Activated T-helper 1 cell treated with Interleukin-2 at 50 U/mL for 16 hours (primary cell): ENCODE results near the gene TCTN3.
A peak's percentile ranks its signal among the peaks of the same experiment; 100 is the strongest.
"Not testable (repeated sequence)": the region's sequence is repeated elsewhere in the genome, so short reads cannot be mapped to it uniquely, and the experiment has no call there.

ENCODE experiments used
- DNase-seq: peaks from one replicate; pipeline ENCODE4 v3.0.0-alpha.2; 2020; ENCODE audit warnings: low read depth

The TCTN3 gene

DNA sequence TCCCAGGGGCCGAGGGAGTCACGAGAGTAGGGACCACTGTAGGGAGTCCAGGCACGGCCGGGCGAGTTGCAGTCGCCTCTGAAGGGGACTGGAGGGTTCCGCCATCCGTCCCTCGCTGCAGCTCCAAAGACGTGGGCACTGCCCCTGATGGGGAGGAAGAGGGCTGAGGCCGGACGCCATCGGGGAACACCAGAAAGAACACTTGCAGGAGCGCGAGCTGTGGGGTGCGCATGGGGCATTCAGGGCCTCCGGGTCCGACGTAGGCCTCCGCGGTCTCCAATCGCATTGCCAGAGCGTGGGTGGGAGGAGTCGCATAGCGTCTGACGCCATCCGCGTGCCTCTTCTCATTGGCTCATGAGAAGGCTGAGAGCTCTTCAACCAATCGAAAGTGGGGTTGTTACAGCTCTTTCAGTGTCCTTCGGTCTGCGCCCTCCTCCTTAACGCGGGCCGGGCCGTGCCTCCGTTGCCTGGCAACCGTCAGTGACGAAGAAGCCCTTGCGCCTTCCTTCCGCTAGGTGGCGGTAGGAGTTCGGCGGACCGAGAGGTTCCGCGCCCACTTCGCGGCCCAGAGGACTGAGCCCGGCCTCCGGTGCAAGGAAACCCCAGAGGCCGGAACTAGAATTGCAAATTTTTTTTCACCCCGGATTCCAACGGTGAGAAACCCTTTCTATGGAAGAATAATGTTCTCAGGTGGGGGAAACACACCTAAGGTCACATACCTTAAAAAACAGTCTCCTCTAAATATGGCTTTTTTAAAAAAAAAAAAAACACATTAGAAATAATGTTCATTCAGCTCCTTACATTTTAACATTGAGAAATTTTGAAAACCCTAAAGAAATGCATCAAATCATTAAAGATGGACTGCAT, at the start of gene TCTN3:
Gene TCTN3, minus strand, starts transcription at position 260 of the 867 bp plus-strand sequence. Its CDS starts 28 bp downstream, at position 232.
- peak; percentile 94 for DNase-seq

DNA sequence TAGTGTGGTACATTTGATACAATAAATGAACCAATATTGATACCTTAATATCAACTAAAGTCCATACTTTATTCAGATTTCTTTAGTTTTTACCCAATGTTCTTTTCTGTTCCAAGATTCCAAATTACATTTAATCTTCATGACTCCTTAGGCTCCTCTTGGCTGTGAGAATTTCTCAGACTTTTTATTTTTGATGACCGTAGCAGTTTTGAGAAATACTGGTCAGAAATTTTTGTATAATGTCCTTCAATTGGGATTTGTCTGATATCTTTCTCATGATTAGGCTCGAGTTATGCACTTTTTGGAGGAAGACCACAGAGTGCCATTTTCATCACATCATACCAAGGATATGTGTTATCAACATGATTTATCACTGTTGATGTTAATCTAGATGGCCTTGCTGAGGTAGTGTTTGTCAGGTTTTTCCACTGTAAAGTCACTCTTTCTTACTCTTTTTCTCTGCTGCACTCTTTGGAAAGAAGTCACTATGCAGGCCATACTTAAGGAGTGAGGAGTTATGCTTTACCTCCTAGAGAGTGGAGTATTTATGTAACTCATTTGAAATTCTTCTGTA, 49.3 kb upstream of the TCTN3 start:
- no peak for DNase-seq

- DNase-seq = no peak
These were observed 48.8 kb upstream of the TCTN3 start for GRCh38 chr10:95742485-95742884.

DNA sequence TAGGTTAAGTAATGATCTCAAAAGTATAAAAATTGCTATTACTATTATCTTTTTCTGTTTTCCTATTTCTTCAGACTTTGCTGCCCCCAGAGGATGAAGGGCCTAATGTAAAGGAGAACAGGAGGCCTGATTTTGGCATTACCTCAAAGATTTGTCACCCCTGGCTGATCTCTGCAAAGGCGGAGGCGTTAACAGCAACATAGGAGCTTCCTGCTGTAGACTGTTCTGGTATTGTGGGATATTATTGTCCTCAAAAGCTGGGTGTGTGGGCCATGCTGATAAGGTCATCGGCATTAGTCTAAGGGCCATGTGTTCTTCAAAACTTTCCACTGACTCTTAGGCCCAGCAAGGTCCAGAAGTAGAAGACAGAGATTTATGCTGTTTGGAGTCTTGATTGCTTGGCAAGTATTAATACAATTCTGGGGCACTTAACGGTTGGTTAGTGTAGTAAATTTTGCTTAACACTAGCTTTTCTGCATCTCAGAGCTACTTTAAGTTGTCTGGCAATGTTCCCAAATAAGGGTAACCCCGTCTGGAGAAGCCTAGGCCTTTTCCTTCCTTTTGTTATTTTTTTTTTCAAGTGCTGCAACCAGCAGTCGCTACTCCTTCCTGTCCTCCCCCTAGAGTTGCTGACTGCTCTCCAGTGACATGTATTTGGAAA, 48.2 kb upstream of the TCTN3 start:
- no peak for DNase-seq

DNA sequence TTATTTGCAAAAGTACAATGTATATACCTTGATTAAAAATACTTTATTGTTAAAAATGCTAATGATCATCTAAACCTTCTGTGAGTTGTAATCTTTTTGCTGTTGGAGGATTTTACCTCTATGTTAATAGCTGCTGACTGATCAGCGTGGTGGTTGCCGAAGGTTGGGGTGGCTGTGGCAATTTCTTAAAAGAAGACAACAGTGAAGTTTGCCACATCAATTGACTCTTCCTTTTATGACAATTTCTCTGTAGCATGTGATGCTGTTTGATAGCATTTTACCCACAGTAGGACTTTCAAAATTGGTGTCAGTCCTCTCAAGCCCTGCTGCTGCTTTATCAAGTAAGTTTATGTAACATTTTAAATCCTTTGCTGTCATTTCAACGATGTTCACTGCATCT, 45.3 kb upstream of the TCTN3 start:
- DNase-seq = no peak

DNA sequence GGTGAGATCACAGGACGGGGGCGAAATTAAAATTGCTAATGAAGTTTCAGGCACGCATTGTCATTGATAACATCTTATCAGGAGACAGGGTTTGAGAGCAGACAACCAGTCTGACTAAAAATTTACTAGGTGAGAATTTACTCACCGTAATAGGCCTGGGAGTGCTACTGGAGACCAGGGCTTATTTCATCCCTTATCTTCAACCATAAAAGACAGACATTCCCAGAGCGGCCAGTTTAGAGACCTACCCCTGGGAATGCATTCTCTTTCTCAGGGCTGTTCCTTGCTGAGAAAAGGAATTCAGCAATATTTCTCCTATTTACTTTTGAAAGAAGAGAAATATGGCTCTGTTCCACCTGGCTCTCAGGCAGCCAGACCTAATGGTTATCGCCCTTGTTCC, 39.2 kb upstream of the TCTN3 start:
- not testable (repeated sequence) for DNase-seq

GRCh38 chr10:95730233-95730632, 36.5 kb upstream of the TCTN3 start:
- DNase-seq = no peak

DNA sequence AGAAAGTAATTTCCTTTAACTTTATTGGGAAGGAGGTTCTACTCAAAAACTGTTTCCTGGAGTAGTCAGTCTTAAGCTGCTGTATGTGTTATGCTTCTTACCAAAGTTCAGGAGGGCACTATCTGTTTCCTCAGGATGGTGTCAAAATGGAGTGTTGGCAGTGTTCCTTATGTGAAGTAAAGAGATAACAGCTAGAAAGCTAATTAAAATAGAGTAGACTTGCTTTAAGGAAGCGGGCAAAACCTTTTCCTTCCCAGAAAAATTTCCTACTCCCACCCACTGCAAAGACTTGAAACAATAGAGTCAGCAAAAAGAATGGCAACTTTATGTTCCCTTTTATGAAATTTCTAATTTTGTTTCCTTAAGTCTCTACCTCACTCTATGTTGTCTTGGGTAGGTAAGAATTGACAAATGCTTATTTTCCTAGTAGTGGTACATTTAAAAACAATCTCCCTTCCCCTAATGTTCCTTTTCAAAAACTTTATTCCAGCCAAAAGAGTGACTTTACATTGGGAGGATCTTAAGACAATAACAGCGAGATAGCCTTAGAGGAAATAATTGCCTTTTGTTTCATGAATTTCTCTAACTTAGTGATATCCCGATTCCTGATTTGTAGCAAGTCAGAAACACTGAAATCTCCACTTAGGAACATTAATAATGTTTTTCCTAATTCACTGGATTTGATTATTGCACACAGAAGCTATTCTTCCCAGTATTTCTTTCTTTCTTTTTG, 35.8 kb upstream of the TCTN3 start:
- no peak for DNase-seq

GRCh38 chr10:95728526-95728925, 34.8 kb upstream of the TCTN3 start:
- DNase-seq = no peak

GRCh38 chr10:95722496-95722895, 28.8 kb upstream of the TCTN3 start:
- DNase-seq = not testable (repeated sequence)

GRCh38 chr10:95720745-95721144, 27.0 kb upstream of the TCTN3 start:
- DNase-seq = not testable (repeated sequence)

DNA sequence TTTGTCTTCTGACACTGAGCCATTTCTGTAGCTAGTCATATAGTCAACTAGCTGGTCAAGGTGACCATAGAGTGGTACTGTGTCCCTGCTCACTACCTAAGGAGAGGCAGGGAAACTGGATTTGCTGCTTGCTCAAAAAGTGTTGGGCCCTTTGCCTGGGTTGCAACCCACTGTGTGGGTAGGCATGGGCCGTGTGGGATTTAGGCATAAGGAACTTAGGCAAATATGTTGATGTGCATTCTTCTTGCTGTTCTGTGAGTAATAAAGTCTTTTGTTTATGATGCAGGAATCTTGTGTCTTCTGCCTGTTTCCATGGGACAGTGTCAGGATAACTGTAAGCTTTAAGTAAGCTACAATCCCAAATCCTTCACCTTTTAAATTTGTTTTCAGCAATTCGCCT, 23.1 kb upstream of the TCTN3 start:
- DNase-seq = no peak

- no peak for DNase-seq
These were observed 22.7 kb upstream of the TCTN3 start for GRCh38 chr10:95716466-95716865.

- DNase-seq = no peak
These were observed 17.8 kb upstream of the TCTN3 start for GRCh38 chr10:95711492-95711891.

DNA sequence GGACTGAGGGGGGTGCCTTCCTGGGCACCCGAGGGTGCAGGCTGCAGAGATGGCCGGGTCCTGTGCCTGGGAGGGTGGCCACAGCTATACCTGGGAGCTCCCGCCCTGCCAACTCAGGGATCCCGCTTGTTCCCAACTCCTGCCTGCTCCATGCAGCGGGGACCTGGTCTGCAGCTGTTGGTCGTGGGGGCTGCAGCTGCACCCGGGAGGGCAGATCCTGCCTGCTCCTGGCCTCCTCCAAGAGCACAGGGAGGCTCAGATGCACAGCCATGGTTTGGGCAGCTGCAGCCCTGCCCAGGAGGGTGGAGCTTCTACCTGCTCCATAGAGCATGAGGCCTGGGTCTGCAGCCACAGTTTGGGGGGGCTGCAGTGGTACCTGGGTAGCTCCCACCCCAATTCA, 13.3 kb upstream of the TCTN3 start:
- no peak for DNase-seq

DNA sequence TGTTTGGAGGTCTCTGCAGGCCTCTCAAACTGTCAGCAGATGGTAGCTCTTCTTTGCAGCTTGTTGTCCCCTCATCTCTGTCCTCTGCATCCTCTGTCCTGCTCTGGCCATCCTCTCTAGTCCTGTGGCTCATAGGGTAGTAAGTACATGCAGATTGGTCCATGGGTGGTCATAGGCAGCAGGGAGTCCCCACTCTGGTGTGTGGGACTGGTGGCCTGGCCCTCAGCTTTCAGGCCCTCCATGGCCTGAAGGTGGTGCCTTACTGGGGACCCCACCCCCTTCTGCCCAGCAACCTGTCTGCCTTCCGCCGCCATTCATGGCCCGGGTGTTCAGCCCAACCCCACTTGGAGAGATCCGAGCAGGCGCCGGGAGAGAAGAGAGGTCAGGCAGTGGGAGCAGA, 12.8 kb upstream of the TCTN3 start:
- no peak for DNase-seq

DNA sequence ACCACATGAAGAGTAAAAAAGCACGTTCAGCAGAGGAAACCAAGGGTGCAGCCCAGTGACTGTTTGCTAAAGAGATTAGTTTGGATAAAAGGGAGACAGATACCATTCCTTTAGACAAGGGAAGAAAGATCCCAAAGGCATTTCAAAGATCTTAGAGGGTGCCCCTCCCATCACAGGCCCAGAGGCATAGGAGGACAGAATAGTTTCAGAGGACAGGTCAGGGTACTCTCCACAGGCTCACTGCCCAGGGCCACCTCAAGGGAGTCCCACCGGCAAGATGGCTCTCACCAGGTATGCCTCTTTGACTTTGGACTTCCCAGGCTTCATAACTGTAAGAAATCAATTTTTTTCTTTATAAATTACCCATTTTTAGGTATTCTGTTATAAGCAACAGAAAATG, 4.7 kb upstream of the TCTN3 start:
- DNase-seq = no peak

DNA sequence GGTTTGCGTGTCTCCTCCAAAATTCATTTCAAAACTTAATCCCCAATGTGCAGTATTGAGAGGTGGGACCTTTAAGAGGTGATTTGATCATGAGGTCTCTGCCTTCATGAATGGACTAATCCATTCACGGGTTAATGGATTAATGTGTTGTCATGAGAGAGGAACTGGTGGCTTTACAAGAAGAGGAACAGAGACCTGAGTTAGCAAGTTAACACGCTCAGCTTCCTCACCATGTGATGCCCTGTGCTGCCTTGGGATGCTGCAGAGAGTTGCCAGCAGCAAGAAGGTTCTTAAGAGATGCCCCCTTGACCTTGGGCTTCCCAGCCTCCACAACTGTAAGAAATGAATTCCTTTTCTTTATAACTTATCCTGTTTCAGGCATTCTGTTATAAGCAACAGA, 3.7 kb upstream of the TCTN3 start:
- no peak for DNase-seq

GRCh38 chr10:95694665-95695064, 938 bp upstream of the TCTN3 start:
- no peak for DNase-seq

GRCh38 chr10:95693071-95693667, 558 bp downstream of the TCTN3 start:
- DNase-seq = no peak

DNA sequence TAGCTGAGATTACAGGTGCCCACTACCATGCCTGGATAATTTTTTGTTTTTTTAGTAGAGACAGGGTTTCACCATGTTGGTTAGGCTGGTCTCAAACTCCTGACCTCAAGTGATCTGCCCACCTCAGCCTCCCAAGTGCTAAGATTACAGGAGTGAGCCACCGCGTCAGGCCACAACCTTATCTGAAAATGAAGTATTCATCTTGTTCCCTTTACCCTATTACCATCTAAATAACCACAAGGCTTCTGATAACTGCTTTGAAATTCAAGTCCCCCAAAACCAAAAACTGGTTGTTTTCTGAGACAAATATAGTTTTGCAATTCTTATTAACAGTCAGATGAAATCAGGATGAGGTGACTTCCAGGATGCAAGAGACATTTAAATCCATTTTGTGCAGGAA, 2.4 kb downstream of the TCTN3 start:
- no peak for DNase-seq

GRCh38 chr10:95688648-95689047, 5.1 kb downstream of the TCTN3 start:
- DNase-seq = no peak
